ENCODE data around the gene HTRA2. TPM values are rescaled to one million over a fixed set of nuclear protein-coding genes. Genes with fewer than 3 reads are reported as not detected.

Gene HTRA2
- total and polyA plus RNA-seq, 7 experiments from 2014 or later, result 16.9 to 46.2 (median 27.8) TPM

- ATAC-seq, result peak; percentile 17
- intact Hi-C loops (cut with micrococcal nuclease), result loop anchor here in 1 of 2 donors (2.0 kb wide), 1 partner anchor 15 kb away; the partner anchor contains the start of gene TLX2
- Mint-ChIP-seq H3K4me1 (peaks cover 24 to 52% (median 44%) of the 10 kb centered on the region in 7 donors), H3K27me3 (peaks cover 46 to 65% (median 52%) of the 10 kb centered on the region in 5 donors), H3K9me3 (no peaks in the 10 kb centered on the region), H3K27ac (peak within 1 kb of the TSS in 4 of 9 donors; percentile 3 to 85 (median 33)), H3K36me3 (peaks cover 2 to 13% (median 6%) of the 10 kb centered on the region in 5 donors), H3K4me3 (peak within 1 kb of the TSS; percentile 63 to 97 (median 86))
- POLR2A ChIA-PET, result interaction anchor here (1.0 to 1.6 kb wide), 3 partner anchors 8 to 44 kb away, joined by 3 read pairs; partner anchors contain the start of genes INO80B, MRPL53 and PCGF1
- CTCF ChIA-PET, result no interaction called here
- H3K9me3 ChIP-seq (ENCODE audit: control insufficient read depth in 2 of 3, low read length in 3 of 3), result no peaks in the 10 kb centered on the region
- peak within 1 kb of the TSS; percentile 61 for H3K4me3 ChIP-seq (ENCODE audit: low read length)
- H3K27me3 ChIP-seq (ENCODE audit: control insufficient read depth in 2 of 2, insufficient read depth in 2 of 2, low read length in 2 of 2), result peaks cover 4 to 34% of the 10 kb centered on the region in 2 donors
- peaks cover 0 to under 1% (median 0%) of the 10 kb centered on the region in 3 experiments for H3K36me3 ChIP-seq (ENCODE audit: control insufficient read depth in 2 of 3, insufficient read depth in 3 of 3, low read length in 3 of 3)
- H3K27ac ChIP-seq (ENCODE audit: low read depth, low read length), result no peak within 1 kb of the TSS
- DNase-seq, result peak in 1 of 9 donors; percentile 45
- H3K4me1 ChIP-seq (ENCODE audit: control insufficient read depth in 2 of 2, insufficient read depth in 2 of 2, low read length in 2 of 2), result peaks cover 13 to 35% of the 10 kb centered on the region in 2 donors
These were observed 30.3 kb upstream of the HTRA2 start, which contains the start of gene LBX2 for GRCh38 chr2:74499267-74499939. Gene LBX2 (minus strand): TSS chr2:74499603. CDS start chr2:74499537, 66 bp downstream.

- DNase-seq, result no peak
- ChIA-PET CTCF (no interaction called here), POLR2A (interaction anchor here (1.0 to 1.8 kb wide), 5 partner anchors 7 to 45 kb away, joined by 3 to 5 read pairs (median 3); partner anchors contain the start of genes AUP1, HTRA2, INO80B and MRPL53)
- H3K4me1 ChIP-seq (ENCODE audit: control insufficient read depth in 2 of 2, insufficient read depth in 2 of 2, low read length in 2 of 2), result peaks cover 13 to 35% of the 10 kb centered on the region in 2 donors
- Mint-ChIP-seq H3K27me3 (peaks cover 53 to 69% (median 58%) of the 10 kb centered on the region in 5 donors), H3K27ac (no peak overlapping the region), H3K4me3 (peak overlapping the region in 8 of 10 donors; percentile 10 to 50 (median 22)), H3K36me3 (peaks cover 9 to 19% (median 12%) of the 10 kb centered on the region in 5 donors), H3K9me3 (peaks cover 0 to 2% (median 0%) of the 10 kb centered on the region in 11 donors), H3K4me1 (peaks cover 30 to 59% (median 50%) of the 10 kb centered on the region in 7 donors)
- H3K9me3 ChIP-seq (ENCODE audit: control insufficient read depth in 2 of 3, low read length in 3 of 3), result no peaks in the 10 kb centered on the region
- no peak overlapping the region for H3K27ac ChIP-seq (ENCODE audit: low read depth, low read length)
- no peak overlapping the region for H3K4me3 ChIP-seq (ENCODE audit: low read length)
- no peak for ATAC-seq
- intact Hi-C loops (cut with micrococcal nuclease), result loop anchor here in 1 of 2 donors (2.0 to 10.0 kb wide), 2 partner anchors 15 to 155 kb away; partner anchors contain the start of genes SEMA4F and TLX2
- H3K27me3 ChIP-seq (ENCODE audit: control insufficient read depth in 2 of 2, insufficient read depth in 2 of 2, low read length in 2 of 2), result peaks cover 4 to 38% of the 10 kb centered on the region in 2 donors
- H3K36me3 ChIP-seq (ENCODE audit: control insufficient read depth in 2 of 3, insufficient read depth in 3 of 3, low read length in 3 of 3), result peaks cover 0 to 7% (median 0%) of the 10 kb centered on the region in 3 experiments
These were observed 29.7 kb upstream of the HTRA2 start for GRCh38 chr2:74499940-74500577.

DNA sequence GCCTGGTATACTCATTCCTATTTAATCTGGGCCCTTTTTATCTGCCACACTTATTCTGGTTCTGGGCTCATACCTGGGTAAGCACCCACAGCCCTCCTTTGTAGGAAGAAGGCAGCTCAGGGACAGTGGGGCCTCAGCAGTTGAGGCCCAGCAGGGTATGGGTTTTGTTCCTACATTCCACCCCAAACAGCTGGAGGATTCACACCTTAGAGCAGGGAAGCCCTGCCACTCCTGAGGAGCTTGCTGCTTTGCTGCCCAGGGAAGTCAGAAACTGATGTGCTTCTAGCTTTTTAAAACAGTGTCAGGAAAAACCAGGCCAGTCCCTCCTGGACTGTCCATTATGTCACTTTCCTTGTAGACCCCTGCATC is 29.2 kb upstream of the HTRA2 start:
- peaks cover 13 to 38% of the 10 kb centered on the region in 2 donors for H3K4me1 ChIP-seq (ENCODE audit: control insufficient read depth in 2 of 2, insufficient read depth in 2 of 2, low read length in 2 of 2)
- DNase-seq, result no peak
- H3K4me3 Mint-ChIP-seq, result peak overlapping the region in 3 of 10 donors; percentile 21 to 50 (median 23)
- peaks cover 32 to 63% (median 54%) of the 10 kb centered on the region in 7 donors for H3K4me1 Mint-ChIP-seq
- H3K9me3 Mint-ChIP-seq, result peaks cover 0 to 2% (median 0%) of the 10 kb centered on the region in 11 donors
- H3K27me3 ChIP-seq (ENCODE audit: control insufficient read depth in 2 of 2, insufficient read depth in 2 of 2, low read length in 2 of 2), result peaks cover 4 to 40% of the 10 kb centered on the region in 2 donors
- H3K4me3 ChIP-seq (ENCODE audit: low read length), result no peak overlapping the region
- H3K36me3 Mint-ChIP-seq, result peaks cover 11 to 24% (median 17%) of the 10 kb centered on the region in 5 donors
- H3K36me3 ChIP-seq (ENCODE audit: control insufficient read depth in 2 of 3, insufficient read depth in 3 of 3, low read length in 3 of 3), result peaks cover 0 to 12% (median 3%) of the 10 kb centered on the region in 3 experiments
- peak overlapping the region in 1 of 9 donors; percentile 5 for H3K27ac Mint-ChIP-seq
- ChIA-PET CTCF (interaction anchor here (0.8 kb wide), 1 partner anchor 44 kb away, joined by 3 read pairs; no protein-coding TSS in a partner anchor), POLR2A (interaction anchor here (1.0 to 1.8 kb wide), 6 partner anchors 9 to 45 kb away, joined by 3 to 5 read pairs (median 3); partner anchors contain the start of genes AUP1, HTRA2, INO80B and MRPL53)
- H3K27me3 Mint-ChIP-seq, result peaks cover 58 to 69% (median 63%) of the 10 kb centered on the region in 5 donors
- ATAC-seq, result no peak
- intact Hi-C loops (cut with micrococcal nuclease), result loop anchor here in 1 of 2 donors (10.0 kb wide), 1 partner anchor 154 kb away; the partner anchor contains the start of gene SEMA4F
- no peaks in the 10 kb centered on the region for H3K9me3 ChIP-seq (ENCODE audit: control insufficient read depth in 2 of 3, low read length in 3 of 3)
- no peak overlapping the region for H3K27ac ChIP-seq (ENCODE audit: low read depth, low read length)

DNA sequence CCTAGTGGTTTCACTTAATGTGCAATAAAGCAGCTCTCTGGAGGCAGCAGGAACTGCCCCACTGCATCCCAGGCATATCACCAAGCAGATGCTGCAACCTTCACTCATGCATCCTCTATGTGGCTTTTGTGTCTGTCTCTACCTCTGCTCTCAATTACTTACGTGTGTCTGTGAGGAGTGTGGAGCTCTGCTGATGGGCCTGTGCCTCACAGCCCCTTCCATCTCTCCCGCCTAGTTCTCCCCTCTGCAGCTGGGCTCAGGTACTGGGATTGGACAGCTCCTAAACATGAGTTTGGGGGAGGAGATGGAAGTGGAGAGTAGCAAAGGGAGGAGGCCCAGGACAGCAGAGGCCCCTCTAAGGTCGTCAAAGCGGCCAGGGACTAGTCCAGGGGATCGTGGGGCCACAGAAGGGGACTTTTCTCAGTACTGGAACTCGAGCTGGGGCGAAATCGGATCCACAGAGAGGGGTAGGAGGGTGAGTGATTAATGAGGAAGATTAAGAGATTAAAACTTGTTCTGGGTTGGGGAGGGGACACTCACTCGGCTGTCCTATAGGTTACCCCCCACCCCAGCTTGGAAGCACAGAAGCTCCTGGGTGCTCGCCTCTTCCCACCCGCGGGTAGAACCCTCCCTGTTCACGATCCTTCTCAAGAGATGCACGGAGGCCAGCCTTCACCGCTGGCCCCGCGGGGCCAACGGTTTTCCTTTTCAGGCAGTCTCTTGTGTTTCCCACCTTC is 28.2 kb upstream of the HTRA2 start:
- no peaks in the 10 kb centered on the region for H3K9me3 ChIP-seq (ENCODE audit: control insufficient read depth in 2 of 3, low read length in 3 of 3)

GRCh38 chr2:74502147-74502719 is 27.5 kb upstream of the HTRA2 start:
- intact Hi-C loops (cut with micrococcal nuclease), result loop anchor here in 1 of 2 donors (10.0 kb wide), 1 partner anchor 153 kb away; the partner anchor contains the start of gene SEMA4F
- CTCF ChIA-PET, result no interaction called here
- peaks cover 17 to 52% of the 10 kb centered on the region in 2 donors for H3K4me1 ChIP-seq (ENCODE audit: control insufficient read depth in 2 of 2, insufficient read depth in 2 of 2, low read length in 2 of 2)
- H3K9me3 Mint-ChIP-seq, result peaks cover 0 to 3% (median 0%) of the 10 kb centered on the region in 11 donors
- POLR2A ChIA-PET, result interaction anchor here (1.6 to 4.3 kb wide), 2 partner anchors 19 to 27 kb away, joined by 4 to 11 read pairs; partner anchors contain the start of genes AUP1, CCDC142, HTRA2 and TTC31
- H3K9me3 ChIP-seq (ENCODE audit: control insufficient read depth in 2 of 3, low read length in 3 of 3), result no peaks in the 10 kb centered on the region
- peak overlapping the region in 2 of 9 donors; percentile 14 to 15 for H3K27ac Mint-ChIP-seq
- peaks cover 60 to 78% (median 69%) of the 10 kb centered on the region in 5 donors for H3K27me3 Mint-ChIP-seq
- peak overlapping the region; percentile 36 for H3K4me3 ChIP-seq (ENCODE audit: low read length)
- DNase-seq, result no peak
- peaks cover 4 to 43% of the 10 kb centered on the region in 2 donors for H3K27me3 ChIP-seq (ENCODE audit: control insufficient read depth in 2 of 2, insufficient read depth in 2 of 2, low read length in 2 of 2)
- H3K36me3 ChIP-seq (ENCODE audit: control insufficient read depth in 2 of 3, insufficient read depth in 3 of 3, low read length in 3 of 3), result peaks cover 0 to 17% (median 5%) of the 10 kb centered on the region in 3 experiments
- no peak for ATAC-seq
- peak overlapping the region; percentile 52 to 81 (median 66) for H3K4me3 Mint-ChIP-seq
- peaks cover 41 to 76% (median 62%) of the 10 kb centered on the region in 7 donors for H3K4me1 Mint-ChIP-seq
- peaks cover 12 to 32% (median 27%) of the 10 kb centered on the region in 5 donors for H3K36me3 Mint-ChIP-seq
- H3K27ac ChIP-seq (ENCODE audit: low read depth, low read length), result no peak overlapping the region

More for the DNA sequence above, 28.2 kb upstream of the HTRA2 start:
- peaks cover 0 to 2% (median 0%) of the 10 kb centered on the region in 11 donors for H3K9me3 Mint-ChIP-seq
- Histone ChIP-seq H3K4me1 (ENCODE audit: control insufficient read depth in 2 of 2, insufficient read depth in 2 of 2, low read length in 2 of 2) (peaks cover 13 to 47% of the 10 kb centered on the region in 2 donors), H3K27me3 (ENCODE audit: control insufficient read depth in 2 of 2, insufficient read depth in 2 of 2, low read length in 2 of 2) (peaks cover 4 to 43% of the 10 kb centered on the region in 2 donors), H3K4me3 (ENCODE audit: low read length) (no peak overlapping the region), H3K36me3 (ENCODE audit: control insufficient read depth in 2 of 3, insufficient read depth in 3 of 3, low read length in 3 of 3) (peaks cover 0 to 16% (median 5%) of the 10 kb centered on the region in 3 experiments), H3K27ac (ENCODE audit: low read depth, low read length) (no peak overlapping the region)
- intact Hi-C loops (cut with micrococcal nuclease), result loop anchor here in 1 of 2 donors (10.0 kb wide), 1 partner anchor 153 kb away; the partner anchor contains the start of gene SEMA4F
- CTCF ChIA-PET, result interaction anchor here (0.8 kb wide), 1 partner anchor 45 kb away, joined by 3 read pairs; no protein-coding TSS in a partner anchor
- peaks cover 60 to 76% (median 69%) of the 10 kb centered on the region in 5 donors for H3K27me3 Mint-ChIP-seq
- no peak for ATAC-seq
- H3K4me3 Mint-ChIP-seq, result peak overlapping the region in 7 of 10 donors; percentile 16 to 75 (median 64)
- H3K36me3 Mint-ChIP-seq, result peaks cover 11 to 28% (median 21%) of the 10 kb centered on the region in 5 donors
- no peak for DNase-seq
- peaks cover 34 to 69% (median 57%) of the 10 kb centered on the region in 7 donors for H3K4me1 Mint-ChIP-seq
- POLR2A ChIA-PET, result interaction anchor here (1.0 to 1.8 kb wide), 6 partner anchors 10 to 29 kb away, joined by 3 to 5 read pairs (median 4); partner anchors contain the start of genes AUP1, CCDC142, HTRA2 and MRPL53
- H3K27ac Mint-ChIP-seq, result peak overlapping the region in 2 of 9 donors; percentile 14 to 15
